ENCODE data around the gene ERC1.

ERC1 gene

GRCh38 chr12:1369938-1370500 lies 379.0 kb downstream of the ERC1 start:
- H3K36me3 ChIP-seq (ENCODE audit: control insufficient read depth in 1 of 2, insufficient read depth in 2 of 2, low read depth in 1 of 2, low read length in 2 of 2) = peaks cover 1 to 13% of the 10 kb centered on the region in 2 experiments
- no peak overlapping the region for H2BK12ac ChIP-seq (ENCODE audit: low read length in 2 of 2)
- H3K23ac ChIP-seq (ENCODE audit: low read length in 2 of 2) = no peak overlapping the region
- H3K4ac ChIP-seq (ENCODE audit: low read depth in 1 of 2, low read length in 2 of 2) = no peak overlapping the region
- 100% methylated on average over 1 of the region's 1 CpG for WGBS
- no peaks in the 10 kb centered on the region for H3K27me3 ChIP-seq (ENCODE audit: control insufficient read depth in 1 of 2, insufficient read depth in 1 of 2, low read length in 2 of 2)
- H2BK5ac ChIP-seq (ENCODE audit: low read depth, low read length, poor library complexity, severe bottlenecking) = no peak overlapping the region
- H3K27ac ChIP-seq (ENCODE audit: low read length, poor library complexity, severe bottlenecking) = peak overlapping the region; percentile 55
- no peak overlapping the region for H3K18ac ChIP-seq (ENCODE audit: low read depth in 1 of 2, low read length in 2 of 2)
- H3K4me2 ChIP-seq (ENCODE audit: low read length, poor library complexity, severe bottlenecking) = peak overlapping the region; percentile 41
- H2AFZ ChIP-seq (ENCODE audit: low read depth, low read length) = no peak overlapping the region
- no peak overlapping the region for H4K8ac ChIP-seq (ENCODE audit: low read length)
- no peak overlapping the region for H3K9ac ChIP-seq (ENCODE audit: low read length)
- H3K4me3 ChIP-seq (ENCODE audit: insufficient read depth in 1 of 2, low read depth in 1 of 2, low read length in 2 of 2) = no peak overlapping the region
- H3K4me1 ChIP-seq (ENCODE audit: control insufficient read depth, insufficient read depth, low read depth, low read length) = peaks cover 3% of the 10 kb centered on the region
- no peak overlapping the region for H4K91ac ChIP-seq (ENCODE audit: low read length)
- H2BK15ac ChIP-seq (ENCODE audit: low read depth, poor library complexity, severe bottlenecking) = no peak overlapping the region
- H3K9me3 ChIP-seq (ENCODE audit: control insufficient read depth, low read length) = no peaks in the 10 kb centered on the region
- H3K14ac ChIP-seq (ENCODE audit: low read length in 2 of 2) = no peak overlapping the region
- DNase-seq = no peak
- peaks cover 6% of the 10 kb centered on the region for H3K79me1 ChIP-seq (replicated peaks; ENCODE audit: low read length, poor library complexity, severe bottlenecking)
- no peak overlapping the region for H2BK120ac ChIP-seq (ENCODE audit: low read depth, low read length)
- H2AK5ac ChIP-seq (ENCODE audit: low read length, severe bottlenecking) = no peak overlapping the region

GRCh38 chr12:1373901-1374735 lies 383.1 kb downstream of the ERC1 start:
- Histone ChIP-seq H3K4me1 (ENCODE audit: control insufficient read depth, insufficient read depth, low read depth, low read length) (peaks cover 3% of the 10 kb centered on the region), H2BK12ac (ENCODE audit: low read length in 2 of 2) (no peak overlapping the region), H3K9me3 (ENCODE audit: control insufficient read depth, low read length) (no peaks in the 10 kb centered on the region), H4K8ac (ENCODE audit: low read length) (no peak overlapping the region), H3K9ac (ENCODE audit: low read length) (peak overlapping the region; percentile 78), H2BK15ac (ENCODE audit: low read depth, poor library complexity, severe bottlenecking) (no peak overlapping the region), H4K91ac (ENCODE audit: low read length) (no peak overlapping the region), H3K4me2 (ENCODE audit: low read length, poor library complexity, severe bottlenecking) (no peak overlapping the region), H3K23ac (ENCODE audit: low read length in 2 of 2) (no peak overlapping the region), H3K4me3 (ENCODE audit: insufficient read depth in 1 of 2, low read depth in 1 of 2, low read length in 2 of 2) (peak overlapping the region in 1 of 2 experiments; percentile 11), H2AK5ac (ENCODE audit: low read length, severe bottlenecking) (no peak overlapping the region), H2BK120ac (ENCODE audit: low read depth, low read length) (no peak overlapping the region), H3K18ac (ENCODE audit: low read depth in 1 of 2, low read length in 2 of 2) (no peak overlapping the region), H2AFZ (ENCODE audit: low read depth, low read length) (no peak overlapping the region), H3K4ac (ENCODE audit: low read depth in 1 of 2, low read length in 2 of 2) (no peak overlapping the region), H3K27me3 (ENCODE audit: control insufficient read depth in 1 of 2, insufficient read depth in 1 of 2, low read length in 2 of 2) (no peaks in the 10 kb centered on the region), H3K79me1 (replicated peaks; ENCODE audit: low read length, poor library complexity, severe bottlenecking) (peaks cover 3% of the 10 kb centered on the region), H3K14ac (ENCODE audit: low read length in 2 of 2) (no peak overlapping the region), H3K27ac (ENCODE audit: low read length, poor library complexity, severe bottlenecking) (no peak overlapping the region), H3K36me3 (ENCODE audit: control insufficient read depth in 1 of 2, insufficient read depth in 2 of 2, low read depth in 1 of 2, low read length in 2 of 2) (peaks cover 6 to 31% of the 10 kb centered on the region in 2 experiments), H2BK5ac (ENCODE audit: low read depth, low read length, poor library complexity, severe bottlenecking) (no peak overlapping the region)
- 95% methylated on average over 5 of the region's 8 CpGs for WGBS
- no peak for DNase-seq

GRCh38 chr12:1375323-1375722 lies 384.3 kb downstream of the ERC1 start:
- H3K18ac ChIP-seq (ENCODE audit: low read depth in 1 of 2, low read length in 2 of 2) = no peak overlapping the region
- peaks cover 9 to 39% of the 10 kb centered on the region in 2 experiments for H3K36me3 ChIP-seq (ENCODE audit: control insufficient read depth in 1 of 2, insufficient read depth in 2 of 2, low read depth in 1 of 2, low read length in 2 of 2)
- no peak overlapping the region for H2BK15ac ChIP-seq (ENCODE audit: low read depth, poor library complexity, severe bottlenecking)
- no peak overlapping the region for H2AK5ac ChIP-seq (ENCODE audit: low read length, severe bottlenecking)
- H2BK120ac ChIP-seq (ENCODE audit: low read depth, low read length) = no peak overlapping the region
- H4K8ac ChIP-seq (ENCODE audit: low read length) = no peak overlapping the region
- no peak overlapping the region for H3K27ac ChIP-seq (ENCODE audit: low read length, poor library complexity, severe bottlenecking)
- no peak overlapping the region for H3K4me3 ChIP-seq (ENCODE audit: insufficient read depth in 1 of 2, low read depth in 1 of 2, low read length in 2 of 2)
- H3K9ac ChIP-seq (ENCODE audit: low read length) = no peak overlapping the region
- H2BK5ac ChIP-seq (ENCODE audit: low read depth, low read length, poor library complexity, severe bottlenecking) = no peak overlapping the region
- H3K4me2 ChIP-seq (ENCODE audit: low read length, poor library complexity, severe bottlenecking) = no peak overlapping the region
- no peak overlapping the region for H3K14ac ChIP-seq (ENCODE audit: low read length in 2 of 2)
- DNase-seq = no peak
- peaks cover 3% of the 10 kb centered on the region for H3K79me1 ChIP-seq (replicated peaks; ENCODE audit: low read length, poor library complexity, severe bottlenecking)
- no peaks in the 10 kb centered on the region for H3K9me3 ChIP-seq (ENCODE audit: control insufficient read depth, low read length)
- H3K4ac ChIP-seq (ENCODE audit: low read depth in 1 of 2, low read length in 2 of 2) = no peak overlapping the region
- no peak overlapping the region for H3K23ac ChIP-seq (ENCODE audit: low read length in 2 of 2)
- H2AFZ ChIP-seq (ENCODE audit: low read depth, low read length) = no peak overlapping the region
- WGBS = 90% methylated on average over 4 of the region's 6 CpGs
- H4K91ac ChIP-seq (ENCODE audit: low read length) = no peak overlapping the region
- no peak overlapping the region for H2BK12ac ChIP-seq (ENCODE audit: low read length in 2 of 2)
- H3K27me3 ChIP-seq (ENCODE audit: control insufficient read depth in 1 of 2, insufficient read depth in 1 of 2, low read length in 2 of 2) = no peaks in the 10 kb centered on the region
- peaks cover 3% of the 10 kb centered on the region for H3K4me1 ChIP-seq (ENCODE audit: control insufficient read depth, insufficient read depth, low read depth, low read length)

GRCh38 chr12:1377117-1377516 lies 386.1 kb downstream of the ERC1 start:
- Histone ChIP-seq H3K27ac (ENCODE audit: low read length, poor library complexity, severe bottlenecking) (no peak overlapping the region), H3K79me1 (replicated peaks; ENCODE audit: low read length, poor library complexity, severe bottlenecking) (no peaks in the 10 kb centered on the region), H3K14ac (ENCODE audit: low read length in 2 of 2) (no peak overlapping the region), H2BK15ac (ENCODE audit: low read depth, poor library complexity, severe bottlenecking) (no peak overlapping the region), H3K9ac (ENCODE audit: low read length) (no peak overlapping the region), H3K27me3 (ENCODE audit: control insufficient read depth in 1 of 2, insufficient read depth in 1 of 2, low read length in 2 of 2) (no peaks in the 10 kb centered on the region), H3K4me3 (ENCODE audit: insufficient read depth in 1 of 2, low read depth in 1 of 2, low read length in 2 of 2) (no peak overlapping the region), H2BK5ac (ENCODE audit: low read depth, low read length, poor library complexity, severe bottlenecking) (no peak overlapping the region), H2BK120ac (ENCODE audit: low read depth, low read length) (no peak overlapping the region), H3K36me3 (ENCODE audit: control insufficient read depth in 1 of 2, insufficient read depth in 2 of 2, low read depth in 1 of 2, low read length in 2 of 2) (peaks cover 11 to 36% of the 10 kb centered on the region in 2 experiments), H4K8ac (ENCODE audit: low read length) (no peak overlapping the region), H3K23ac (ENCODE audit: low read length in 2 of 2) (no peak overlapping the region), H2AK5ac (ENCODE audit: low read length, severe bottlenecking) (no peak overlapping the region), H3K4me2 (ENCODE audit: low read length, poor library complexity, severe bottlenecking) (no peak overlapping the region), H3K18ac (ENCODE audit: low read depth in 1 of 2, low read length in 2 of 2) (no peak overlapping the region), H3K9me3 (ENCODE audit: control insufficient read depth, low read length) (no peaks in the 10 kb centered on the region), H2BK12ac (ENCODE audit: low read length in 2 of 2) (no peak overlapping the region), H4K91ac (ENCODE audit: low read length) (no peak overlapping the region), H3K4ac (ENCODE audit: low read depth in 1 of 2, low read length in 2 of 2) (no peak overlapping the region), H3K4me1 (ENCODE audit: control insufficient read depth, insufficient read depth, low read depth, low read length) (no peaks in the 10 kb centered on the region), H2AFZ (ENCODE audit: low read depth, low read length) (no peak overlapping the region)
- 98% methylated on average over 4 of the region's 5 CpGs for WGBS
- DNase-seq = no peak

Data from mesenchymal stem cell (in vitro differentiated cells and primary cell).